ENCODE data around the gene DR1. TPM values are rescaled to one million over a fixed set of nuclear protein-coding genes. Genes with fewer than 3 reads are reported as not detected.
A peak's percentile ranks its signal among the peaks of the same experiment; 100 is the strongest.

DR1 gene
- total and polyA plus RNA-seq, 3 donors from 2014 or later: 56.0 to 133 (median 62.1) TPM

- no peaks in the 10 kb centered on the region for H3K9me3 ChIP-seq
- H3K27ac ChIP-seq: no peak overlapping the region
- no peak for DNase-seq
- peaks cover 5% of the 10 kb centered on the region for H3K4me1 ChIP-seq
- H3K36me3 ChIP-seq (ENCODE audit: low read depth, missing control alignments): no peaks in the 10 kb centered on the region
- intact Hi-C loops (cut with DNase I; ENCODE audit: low total_unique reads): no loop called here
- H3K27me3 ChIP-seq: no peaks in the 10 kb centered on the region
- TF ChIP-seq CTCF (IDR thresholded peaks at IDR 0.05) (no peak), POLR2A (IDR thresholded peaks at IDR 0.05) (no peak)
- H3K4me3 ChIP-seq: no peak overlapping the region
- whole genome bisulfite sequencing, 2 donors: 46 to 50% methylated on average over 2 to 3 of the region's 3 CpGs
Observed at GRCh38 chr1:93339171-93339697, 6.5 kb upstream of the DR1 start.

- intact Hi-C loops (cut with DNase I; ENCODE audit: low total_unique reads): no loop called here
- TF ChIP-seq CTCF (IDR thresholded peaks at IDR 0.05) (no peak), POLR2A (IDR thresholded peaks at IDR 0.05) (no peak)
- Histone ChIP-seq H3K27ac (no peak overlapping the region), H3K27me3 (no peaks in the 10 kb centered on the region), H3K4me1 (peaks cover 8% of the 10 kb centered on the region), H3K9me3 (no peaks in the 10 kb centered on the region), H3K36me3 (ENCODE audit: low read depth, missing control alignments) (no peaks in the 10 kb centered on the region), H3K4me3 (no peak overlapping the region)
- no peak for DNase-seq
Observed at GRCh38 chr1:93340090-93340489, 5.6 kb upstream of the DR1 start.

GRCh38 chr1:93344484-93344883 is 1.2 kb upstream of the DR1 start:
- peak; percentile 68 for DNase-seq
- Histone ChIP-seq H3K4me1 (peaks cover 12% of the 10 kb centered on the region), H3K9me3 (no peaks in the 10 kb centered on the region), H3K4me3 (no peak overlapping the region), H3K27me3 (no peaks in the 10 kb centered on the region), H3K27ac (no peak overlapping the region), H3K36me3 (ENCODE audit: low read depth, missing control alignments) (no peaks in the 10 kb centered on the region)
- TF ChIP-seq POLR2A (IDR thresholded peaks at IDR 0.05) (no peak), CTCF (IDR thresholded peaks at IDR 0.05) (no peak)
- intact Hi-C loops (cut with DNase I; ENCODE audit: low total_unique reads): no loop called here
- 49 to 70% methylated on average over 6 of the region's 6 CpGs for WGBS, 2 donors

GRCh38 chr1:93344886-93345632 is 648 bp upstream of the DR1 start:
- Histone ChIP-seq H3K4me1 (peaks cover 12% of the 10 kb centered on the region), H3K27ac (peak overlapping the region; percentile 94 to 96), H3K27me3 (no peaks in the 10 kb centered on the region), H3K4me3 (peak overlapping the region; percentile 86 to 96), H3K36me3 (ENCODE audit: low read depth, missing control alignments) (no peaks in the 10 kb centered on the region), H3K9me3 (no peaks in the 10 kb centered on the region)
- WGBS, 2 donors: 13 to 14% methylated on average over 12 of the region's 12 CpGs
- intact Hi-C loops (cut with DNase I; ENCODE audit: low total_unique reads): no loop called here
- TF ChIP-seq CTCF (IDR thresholded peaks at IDR 0.05) (no peak), POLR2A (IDR thresholded peaks at IDR 0.05) (no peak)
- DNase-seq: no peak

Measured in testis (tissue), 3 donors.